GM11168 (cell line): ENCODE data around the gene PCSK6.
"Not testable (repeated sequence)": the region's sequence is repeated elsewhere in the genome, so short reads cannot be mapped to it uniquely, and the experiment has no call there.

Experiments used
- in situ Hi-C: fragments of 300-500 bp; cut with MboI; formaldehyde crosslinking; loops from one replicate; pipeline ENCODE4 v1.12.0; 2022; ENCODE audit warnings: low sequenced_read_pairs; ENCODE audit not compliant: unreplicated experiment

PCSK6 gene

DNA sequence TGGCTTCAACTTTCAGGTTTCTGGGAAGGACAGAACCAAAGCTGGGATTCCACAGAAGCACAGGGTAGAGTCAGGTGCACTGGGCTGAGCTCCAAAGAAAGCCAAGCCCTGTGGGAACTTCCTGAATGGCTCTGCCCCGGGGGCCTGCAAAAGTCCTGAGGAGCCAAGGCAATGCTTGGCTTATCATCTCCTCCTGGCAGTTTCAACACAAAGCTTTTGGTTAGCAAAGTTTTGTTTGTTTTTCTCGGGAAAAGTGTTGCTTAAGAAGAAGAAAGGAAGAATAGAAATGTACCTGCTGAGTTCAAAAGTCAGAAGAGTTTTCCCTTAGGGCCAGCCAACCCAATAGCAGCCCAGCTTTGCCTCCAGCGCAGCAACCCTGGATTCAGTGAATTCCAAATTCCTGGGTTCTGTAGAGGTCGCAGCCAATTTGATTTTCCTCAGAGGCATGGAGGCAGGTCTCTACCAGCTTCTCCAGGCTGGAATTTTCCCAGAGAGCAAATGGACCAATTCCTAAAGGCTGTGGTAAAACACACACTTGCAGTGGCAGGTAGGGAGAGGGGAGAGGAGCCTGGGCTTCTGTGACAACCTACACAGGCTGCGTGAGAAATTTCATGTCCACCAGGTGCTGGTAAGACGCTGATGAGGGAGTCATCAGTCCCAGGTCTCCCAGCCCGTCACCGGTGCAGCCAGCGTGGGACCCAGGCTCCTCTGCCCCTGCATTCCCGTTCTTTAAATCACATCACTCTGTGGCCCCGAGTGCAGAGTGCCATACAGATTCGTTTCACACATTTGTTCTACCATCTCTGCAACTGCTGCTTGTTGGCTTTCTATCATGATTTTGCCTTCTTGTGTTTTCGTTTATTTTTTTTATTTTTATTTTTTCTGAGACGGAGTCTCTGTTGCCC is 140.2 kb downstream of the PCSK6 start:
- in situ Hi-C loops, result no loop called here

- in situ Hi-C loops, result no loop called here
Measured at GRCh38 chr15:101348643-101349042, 140.9 kb downstream of the PCSK6 start.

GRCh38 chr15:101348015-101348414 is 141.5 kb downstream of the PCSK6 start:
- in situ Hi-C loops, result no loop called here

DNA sequence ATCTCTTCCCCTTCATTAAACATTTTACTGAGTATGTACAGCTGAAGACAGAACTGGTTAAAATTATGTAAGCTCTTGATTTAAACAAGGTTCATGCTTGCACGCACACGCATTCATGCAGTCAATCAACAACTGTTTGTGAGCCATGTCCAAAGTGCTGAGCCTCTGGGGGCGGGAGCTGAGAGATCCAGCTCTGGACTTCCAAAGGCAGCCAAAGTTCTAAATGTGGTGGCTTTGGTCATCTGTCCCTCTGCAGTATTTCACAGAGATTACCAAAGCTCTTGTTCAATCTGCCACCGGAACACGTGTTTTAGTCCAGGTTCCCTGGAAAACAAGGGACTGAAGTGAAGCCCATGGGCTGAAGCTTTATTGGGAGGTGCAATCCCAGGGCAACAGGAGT is 142.1 kb downstream of the PCSK6 start:
- in situ Hi-C loops, result no loop called here

- in situ Hi-C loops, result no loop called here
Measured at GRCh38 chr15:101346928-101347327, 142.6 kb downstream of the PCSK6 start.

GRCh38 chr15:101342056-101342455 is 147.5 kb downstream of the PCSK6 start:
- in situ Hi-C loops, result no loop called here

DNA sequence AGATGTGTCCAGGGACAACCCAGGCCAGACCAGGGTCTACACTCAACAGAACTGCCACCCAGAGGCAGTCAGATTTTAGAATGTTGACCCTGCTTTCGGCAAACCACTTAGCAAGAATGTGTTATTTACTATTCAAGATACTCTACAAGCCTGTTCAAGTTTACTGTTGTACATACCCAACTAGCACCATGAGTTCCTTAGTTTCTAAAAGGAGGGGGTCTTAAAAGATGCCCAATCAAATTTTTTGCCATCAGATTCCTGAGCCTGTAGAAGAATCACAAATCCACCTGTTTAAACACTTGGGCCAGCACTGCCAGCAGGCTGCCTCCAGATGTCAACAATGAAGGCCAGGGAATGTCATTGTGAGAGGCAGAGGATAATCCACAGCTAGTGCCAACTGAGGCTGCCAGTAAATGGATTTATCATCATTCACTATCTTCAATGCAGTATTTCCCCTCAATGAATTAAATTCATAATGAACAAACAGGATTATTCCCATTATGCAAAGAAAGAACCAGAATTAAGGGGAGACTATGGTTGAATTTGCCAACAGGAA is 150.9 kb downstream of the PCSK6 start:
- in situ Hi-C loops, result no loop called here

GRCh38 chr15:101337976-101338375 is 151.5 kb downstream of the PCSK6 start:
- in situ Hi-C loops, result no loop called here

GRCh38 chr15:101333907-101334789 is 155.4 kb downstream of the PCSK6 start:
- in situ Hi-C loops, result not testable (repeated sequence)

DNA sequence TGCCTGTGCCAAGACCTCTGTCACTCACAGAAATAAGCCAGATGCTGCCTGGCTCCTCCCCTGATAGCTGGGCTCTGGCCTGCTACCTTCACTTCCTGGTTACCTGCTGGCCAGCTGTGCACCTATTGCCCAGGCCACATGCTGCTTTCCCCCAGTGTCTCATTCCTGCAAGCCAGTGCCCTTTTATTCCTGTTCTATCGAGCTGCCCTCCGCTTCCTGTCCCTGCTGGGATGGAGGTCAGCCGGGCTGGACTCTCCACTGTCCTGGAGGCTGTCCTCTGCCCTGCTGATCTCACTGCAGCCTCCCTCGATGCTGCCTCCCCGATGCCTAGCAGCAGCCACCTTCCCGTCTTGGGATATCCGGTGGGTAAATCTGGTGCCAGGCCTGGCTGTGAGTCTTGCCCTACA is 157.4 kb downstream of the PCSK6 start:
- in situ Hi-C loops, result no loop called here

DNA sequence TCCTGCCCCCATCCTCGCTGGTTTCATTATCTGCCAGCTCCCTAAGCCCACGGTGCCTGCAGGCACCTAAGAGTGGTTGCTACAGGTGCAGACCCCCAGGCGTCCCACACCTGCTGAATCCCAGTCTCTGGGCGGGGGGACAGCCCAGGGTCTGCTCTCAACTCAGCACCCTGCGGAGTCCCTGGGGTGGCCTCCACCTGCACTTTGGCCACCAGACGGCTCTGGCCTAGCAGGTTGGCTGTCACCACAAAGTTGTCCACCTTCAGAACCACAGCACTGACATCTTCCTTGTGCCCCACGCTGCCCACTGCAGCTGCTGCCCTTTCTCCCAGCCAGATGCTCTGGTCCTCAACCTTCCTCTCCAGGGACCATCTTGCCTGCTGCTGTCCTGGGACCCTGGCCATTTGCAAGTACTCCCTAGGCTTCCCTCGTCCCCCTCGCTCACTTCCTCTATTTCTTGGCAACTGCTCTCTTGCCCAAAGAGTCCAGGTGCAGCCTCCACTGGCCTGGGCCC is 159.6 kb downstream of the PCSK6 start:
- in situ Hi-C loops, result no loop called here

GRCh38 chr15:101329309-101329863 is 160.1 kb downstream of the PCSK6 start:
- in situ Hi-C loops, result no loop called here

DNA sequence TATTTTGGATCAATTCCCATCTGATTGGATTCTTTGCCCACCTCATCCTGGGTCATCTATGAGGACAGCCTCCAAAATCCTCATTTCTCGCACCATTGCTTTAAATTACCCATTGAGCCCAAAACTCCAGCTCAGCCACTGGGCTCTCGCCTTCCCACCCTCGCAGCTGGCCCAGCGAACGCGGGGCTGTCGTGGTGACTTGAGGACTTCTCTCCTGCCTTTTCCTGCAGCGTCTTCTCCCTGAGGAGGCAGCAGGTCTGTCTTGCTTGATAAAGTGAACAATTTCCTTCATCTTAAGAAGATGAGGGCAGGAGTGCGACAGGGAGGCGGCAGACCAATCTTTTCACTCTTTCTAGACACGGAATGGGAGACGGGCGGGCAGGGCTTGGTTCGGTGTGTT is 161.5 kb downstream of the PCSK6 start:
- in situ Hi-C loops, result no loop called here

GRCh38 chr15:101327147-101327740 is 162.3 kb downstream of the PCSK6 start:
- in situ Hi-C loops, result no loop called here

DNA sequence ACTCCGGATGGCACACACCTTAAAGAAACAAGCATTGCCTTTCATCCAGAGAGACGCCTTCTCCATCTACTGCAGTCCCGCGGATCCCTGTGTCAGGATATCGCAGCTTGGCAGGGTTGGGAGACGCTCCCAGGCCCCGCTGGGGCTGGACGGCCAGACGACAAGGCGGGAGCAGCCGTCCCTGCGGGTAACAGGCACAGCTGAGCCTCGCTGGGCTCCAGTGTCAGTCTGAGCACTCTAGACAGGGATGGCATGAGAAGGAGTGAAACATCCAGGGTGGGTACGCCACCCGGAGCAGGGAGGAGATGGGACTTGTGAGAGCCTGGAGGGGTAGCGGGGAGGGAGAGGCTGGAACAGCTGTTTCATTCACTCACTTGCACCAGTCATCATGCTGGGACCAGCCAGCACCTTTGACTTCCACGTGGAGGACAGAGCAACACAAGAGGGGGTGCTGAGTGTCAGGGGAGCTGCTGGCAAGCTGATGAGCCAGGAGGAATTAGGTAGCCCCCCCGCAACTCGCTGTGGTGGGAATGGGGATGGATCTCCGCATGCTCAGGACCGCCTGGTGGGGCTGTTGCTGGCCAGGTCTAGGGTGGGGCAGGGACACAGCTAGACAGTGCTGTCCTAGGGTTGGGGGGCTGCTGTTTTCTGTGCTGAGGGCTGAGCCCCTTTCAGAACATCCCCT is 162.9 kb downstream of the PCSK6 start:
- in situ Hi-C loops, result no loop called here

GRCh38 chr15:101326026-101326315 is 163.5 kb downstream of the PCSK6 start:
- in situ Hi-C loops, result no loop called here

- in situ Hi-C loops, result no loop called here
Measured at GRCh38 chr15:101325263-101326025, 164.1 kb downstream of the PCSK6 start.

DNA sequence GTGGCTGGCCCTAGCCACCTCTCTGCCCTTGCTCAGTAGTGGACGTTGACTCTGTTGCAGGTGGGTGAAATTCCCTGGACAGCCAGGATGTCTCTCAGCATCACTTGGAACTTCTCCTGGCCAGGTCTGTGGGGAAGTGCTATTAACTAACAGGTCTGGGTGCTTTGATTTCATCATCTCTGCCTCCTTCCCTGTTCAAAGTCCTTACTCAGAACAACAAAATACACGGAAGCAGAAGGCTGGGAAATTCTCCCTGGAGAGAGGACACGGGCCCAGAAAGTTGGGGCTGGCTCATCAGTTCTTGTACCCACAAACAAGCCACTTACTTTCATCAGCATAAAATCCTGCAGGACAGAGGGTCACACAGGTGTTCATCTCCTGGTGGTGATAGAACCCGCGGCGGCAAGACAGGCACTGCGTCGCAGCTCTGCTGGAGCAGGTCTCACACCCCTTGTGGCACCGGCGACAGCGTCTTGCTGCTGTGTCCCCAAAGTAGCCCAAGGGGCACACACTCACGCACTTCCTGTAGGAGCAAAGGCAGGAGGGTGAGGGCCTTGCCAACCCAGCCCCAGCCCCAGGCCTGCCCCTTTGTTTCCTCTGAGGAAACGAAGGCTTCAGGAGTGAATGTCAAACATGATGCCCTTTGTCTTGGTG is 164.9 kb downstream of the PCSK6 start:
- in situ Hi-C loops, result no loop called here
